HepG2 (cell line): ENCODE results near the gene ZNF8. TPM values are rescaled to one million over a fixed set of nuclear protein-coding genes. Genes with fewer than 3 reads are reported as not detected.

Experiments
- AGO1 ChIP-seq: fragments of 200-400 bp; formaldehyde crosslinking; IDR thresholded peaks from 2 replicates; pipeline ENCODE4 v1.6.1; 2017; ENCODE audit warnings: mild to moderate bottlenecking, low read depth, low read length, moderate library complexity; ENCODE audit not compliant: poor library complexity, severe bottlenecking
- ARHGAP35 ChIP-seq: sonication (generic); formaldehyde crosslinking; IDR thresholded peaks from 2 replicates; pipeline ENCODE4 v1.9.0; 2022; ENCODE audit warnings: mild to moderate bottlenecking, inconsistent platforms, moderate library complexity, missing genetic modification reagents, borderline replicate concordance
- BCL6 ChIP-seq: IDR thresholded peaks from 2 replicates; pipeline ENCODE4 v1.6.1; 2016; ENCODE audit warnings: missing genetic modification reagents, missing compliant biosample characterization
- CSRNP1 ChIP-seq: sonication (generic); formaldehyde crosslinking; IDR thresholded peaks from 2 replicates; pipeline ENCODE4 v1.8.1; 2023; ENCODE audit warnings: mild to moderate bottlenecking, missing genetic modification reagents
- CSRNP2 ChIP-seq: sonication (generic); formaldehyde crosslinking; conservative IDR thresholded peaks from 2 replicates; pipeline ENCODE4 v1.8.0; 2022; ENCODE audit warnings: low read depth, missing genetic modification reagents
- E2F5 ChIP-seq: sonication (generic); formaldehyde crosslinking; conservative IDR thresholded peaks from 2 replicates; pipeline ENCODE4 v1.4.0; 2020; ENCODE audit warnings: missing genetic modification reagents
- FOXK2 ChIP-seq: fragments of 450-650 bp; IDR thresholded peaks from 2 replicates; pipeline ENCODE4 v1.6.1; 2016
- HBP1 ChIP-seq: IDR thresholded peaks from 2 replicates; pipeline ENCODE4 v1.6.1; 2016; ENCODE audit warnings: low read depth, control low read depth
- KLF6 ChIP-seq: IDR thresholded peaks from 2 replicates; pipeline ENCODE4 v1.8.0; 2016; ENCODE audit warnings: missing biosample characterization, missing genetic modification reagents
- NFE2L2 ChIP-seq: fragments of 150-350 bp; IDR thresholded peaks from 2 replicates; pipeline ENCODE4 v1.6.1; 2014; ENCODE audit warnings: low read length
- RNF219 ChIP-seq: sonication (generic); formaldehyde crosslinking; IDR thresholded peaks from 2 replicates; pipeline ENCODE4 v1.5.0; 2020; ENCODE audit warnings: mild to moderate bottlenecking, missing genetic modification reagents
- SMAD9 ChIP-seq: sonication (generic); formaldehyde crosslinking; IDR thresholded peaks from 2 replicates; pipeline ENCODE4 v1.5.1; 2020; ENCODE audit warnings: mild to moderate bottlenecking, missing genetic modification reagents
- ZFP41 ChIP-seq: sonication (generic); formaldehyde crosslinking; IDR thresholded peaks from 2 replicates; pipeline ENCODE4 v1.4.0; 2020; ENCODE audit warnings: mild to moderate bottlenecking, missing genetic modification reagents, borderline replicate concordance
- ZIK1 ChIP-seq: sonication (generic); formaldehyde crosslinking; IDR thresholded peaks from 2 replicates; pipeline ENCODE4 v1.5.0; 2020; ENCODE audit warnings: mild to moderate bottlenecking, low read depth, missing genetic modification reagents, borderline replicate concordance
- ZMYM4 ChIP-seq: sonication (generic); formaldehyde crosslinking; IDR thresholded peaks from 2 replicates; pipeline ENCODE4 v1.8.1; 2023; ENCODE audit warnings: mild to moderate bottlenecking, missing genetic modification reagents
- ZNF431 ChIP-seq: sonication (generic); formaldehyde crosslinking; IDR thresholded peaks from 2 replicates; pipeline ENCODE4 v1.9.0; 2022; ENCODE audit warnings: missing genetic modification reagents, low read depth, mild to moderate bottlenecking, borderline replicate concordance
- ZNF740 ChIP-seq: sonication (generic); formaldehyde crosslinking; IDR thresholded peaks from 2 replicates; pipeline ENCODE4 v1.4.0; 2020; ENCODE audit warnings: missing genetic modification reagents
- ZNF777 ChIP-seq: sonication (generic); formaldehyde crosslinking; IDR thresholded peaks from 2 replicates; pipeline ENCODE4 v1.4.0; 2020; ENCODE audit warnings: missing genetic modification reagents
- ZSCAN9 ChIP-seq: IDR thresholded peaks from 2 replicates; pipeline ENCODE4 v1.6.1; 2016; ENCODE audit warnings: borderline replicate concordance
- polyA plus RNA-seq, 8 experiments: library from polyadenylated mRNA; depleted of rRNA in 3 of 8; stranded (reverse) in 7 of 8; unstranded in 1 of 8; fragments of >200 nt; fragmentation: Illumina TruSeq in 4 of 8; extraction: Trizol in 4 of 8; gene quantifications; 2 replicates each; pipeline versions ENCODE4 v1.2.1 to v1.2.3, GENCODE V29; 2011 to 2016; ENCODE audit warnings: low read depth in 4 of 8, missing spikeins in 1 of 8, mixed read lengths in 1 of 8; ENCODE audit not compliant: insufficient read depth in 1 of 8
- total RNA-seq, 5 experiments: library from RNA; depleted of rRNA; stranded (reverse); fragments of >200 nt; fragmentation: Illumina TruSeq; extraction: Trizol; gene quantifications; 2 replicates each; pipeline ENCODE4 v1.2.3, GENCODE V29; 2016; ENCODE audit warnings: low read depth in 1 of 5

ZNF8 gene
- total and polyA plus RNA-seq, 2 of the 13 experiments (the other 11 are each of a cell fraction or from before 2014, with no cell fraction given): 3.1 to 3.3 TPM

GRCh38 chr19:58326914-58327726 lies 48.4 kb downstream of the ZNF8 start, which contains the start of gene ZSCAN22 (continued):
- TF ChIP-seq CSRNP1 (peak; percentile 66; the same call in 1 of the 2 replicates), ZFP41 (CRISPR knock-in tag) (no peak; the same call in 1 of the 2 replicates), ARHGAP35 (CRISPR knock-in tag) (no peak; the same call in 1 of the 2 replicates), FOXK2 (no peak), RNF219 (no peak), AGO1 (peak; percentile 59), KLF6 (CRISPR knock-in tag) (peak; percentile 16; the same call in 1 of the 2 replicates), ZNF740 (CRISPR knock-in tag) (0 out of 2 replicates have a peak, but pooled peaks have one; percentile 26), NFE2L2 (no peak), CSRNP2 (CRISPR knock-in tag) (0 out of 2 replicates have a peak, but pooled peaks have one; percentile 27), ZIK1 (CRISPR knock-in tag) (0 out of 2 replicates have a peak, but pooled peaks have one; percentile 53), ZNF431 (CRISPR knock-in tag) (0 out of 2 replicates have a peak, but pooled peaks have one; percentile 35), SMAD9 (CRISPR knock-in tag) (no peak), ZNF777 (CRISPR knock-in tag) (peak; percentile 77), HBP1 (CRISPR knock-in tag) (peak; percentile 96), BCL6 (peak; percentile 25; the same call in 1 of the 2 replicates), E2F5 (no peak; the same call in 1 of the 2 replicates), ZSCAN9 (no peak), ZMYM4 (CRISPR knock-in tag) (peak; percentile 73; the same call in 1 of the 2 replicates)
